GM21737 (cell line): ENCODE data around the gene LARP6.
"Not testable (repeated sequence)": the region's sequence is repeated elsewhere in the genome, so short reads cannot be mapped to it uniquely, and the experiment has no call there.

Experiments
- ATAC-seq: cut with Tn5 transposase; IDR thresholded peaks from one replicate; pipeline ENCODE4 v1.9.1; 2021; ENCODE audit warnings: mild to moderate bottlenecking, moderate library complexity; ENCODE audit not compliant: unreplicated experiment

Gene LARP6

DNA sequence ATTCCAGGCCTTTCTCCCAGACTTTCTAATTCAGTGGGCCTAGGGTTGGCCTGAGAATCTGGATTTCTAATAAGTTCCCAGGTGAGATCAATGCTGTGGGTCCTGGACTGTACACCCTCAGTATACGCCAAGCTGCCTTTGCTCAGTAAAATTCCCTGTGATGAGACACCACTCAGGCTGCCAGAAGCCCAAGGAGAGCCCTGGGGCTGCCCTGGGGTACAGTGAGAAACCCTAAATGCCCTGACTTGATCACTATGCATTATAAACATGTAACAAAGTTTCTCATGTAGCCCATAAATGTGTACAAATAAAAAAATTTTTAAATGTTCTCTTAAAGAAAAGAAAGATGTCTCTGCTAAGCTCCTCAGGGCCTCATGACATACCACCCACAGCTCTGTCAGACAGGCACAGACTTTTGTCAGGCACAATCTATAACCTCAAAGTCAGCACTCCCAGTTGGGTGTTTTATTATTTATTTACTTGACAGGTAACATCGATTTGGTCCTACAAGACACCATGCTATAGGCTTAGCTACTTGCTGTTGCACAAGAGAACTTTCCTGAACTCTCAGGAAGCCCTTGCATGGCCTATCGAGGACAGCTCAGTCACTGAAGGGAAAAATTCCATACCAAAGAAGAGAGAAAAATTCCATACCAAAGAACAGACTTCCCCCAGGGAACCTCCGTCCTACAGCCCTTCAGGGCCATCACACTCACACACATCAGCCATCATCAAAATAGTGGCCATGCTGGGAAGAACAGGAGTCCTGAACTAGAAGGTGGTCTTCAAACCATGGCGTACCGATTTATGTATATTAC, 22.7 kb downstream of the LARP6 start:
- no peak for ATAC-seq

DNA sequence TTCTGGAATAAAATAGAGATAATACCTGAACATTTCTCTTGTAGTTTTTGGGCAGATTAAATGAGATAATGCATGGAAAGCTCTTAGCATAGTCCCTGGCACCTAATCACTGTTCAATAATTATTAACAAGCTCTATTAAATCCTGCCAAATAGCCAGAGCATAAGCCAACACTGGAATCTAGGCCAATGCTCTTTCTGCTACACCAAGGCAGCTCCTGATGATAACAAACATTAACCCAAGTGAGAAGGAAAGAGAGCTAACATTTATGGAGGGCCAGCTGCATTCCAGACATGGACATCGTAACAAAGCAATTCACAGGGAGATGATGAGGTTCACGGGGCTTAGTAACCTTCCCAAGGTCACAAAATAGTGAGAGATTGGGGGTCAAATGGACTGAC, 23.3 kb downstream of the LARP6 start:
- no peak for ATAC-seq

DNA sequence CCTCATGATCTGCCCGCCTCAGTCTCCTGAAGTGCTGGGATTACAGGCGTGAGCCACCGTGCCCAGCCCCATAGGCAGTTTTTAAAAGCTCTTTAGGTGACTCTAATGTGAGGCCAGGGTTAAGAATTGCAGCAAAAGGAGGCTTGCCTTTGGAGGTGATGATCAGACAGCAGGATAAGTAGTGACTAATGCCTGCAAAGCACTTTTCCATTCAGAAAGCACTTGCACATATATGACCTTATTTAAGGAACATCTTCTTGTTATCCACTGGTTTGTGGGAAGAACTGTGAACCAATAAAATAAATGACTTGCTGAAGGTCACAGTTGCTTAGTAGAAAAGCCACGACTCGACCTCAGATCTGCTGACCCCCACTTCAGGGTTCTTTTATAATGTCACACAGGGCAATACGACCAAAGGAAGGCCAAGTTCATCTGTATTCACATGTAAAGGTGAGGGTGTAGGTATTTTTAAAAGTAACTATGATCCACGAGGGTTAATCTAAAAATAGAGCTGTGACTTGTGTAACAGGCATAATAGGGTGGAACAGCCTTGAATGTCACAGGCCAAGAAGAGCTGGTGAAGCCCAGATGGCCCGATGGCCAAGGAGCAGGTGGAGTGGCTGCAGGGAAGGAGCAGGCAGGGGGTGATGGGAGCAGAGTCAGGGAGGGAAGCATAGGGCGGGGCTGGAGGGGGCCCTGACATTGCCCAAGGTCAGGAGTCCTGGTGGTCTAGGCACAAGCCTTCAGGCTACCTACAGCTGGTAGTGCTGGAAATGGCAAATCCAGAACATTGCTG, 24.4 kb downstream of the LARP6 start:
- no peak for ATAC-seq

DNA sequence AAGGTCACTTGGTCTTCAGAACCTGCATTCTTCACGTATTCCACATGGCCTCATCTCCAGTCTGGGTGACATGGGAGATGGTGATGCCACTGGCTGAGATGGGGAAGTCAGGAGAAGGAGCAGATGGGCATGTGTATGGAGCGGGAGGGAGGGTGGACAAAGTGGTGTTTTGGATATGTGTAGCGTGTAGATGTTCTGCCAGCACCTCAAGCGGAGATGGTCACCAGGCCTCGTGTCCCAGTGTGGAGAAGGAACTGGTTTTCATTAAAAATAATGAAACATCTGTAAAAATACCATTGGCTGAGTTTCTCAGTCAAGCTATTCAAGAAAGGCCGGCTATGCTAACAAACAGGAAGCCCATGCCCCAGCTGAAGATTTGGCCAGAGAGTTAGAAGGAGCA, 26.2 kb downstream of the LARP6 start:
- no peak for ATAC-seq

DNA sequence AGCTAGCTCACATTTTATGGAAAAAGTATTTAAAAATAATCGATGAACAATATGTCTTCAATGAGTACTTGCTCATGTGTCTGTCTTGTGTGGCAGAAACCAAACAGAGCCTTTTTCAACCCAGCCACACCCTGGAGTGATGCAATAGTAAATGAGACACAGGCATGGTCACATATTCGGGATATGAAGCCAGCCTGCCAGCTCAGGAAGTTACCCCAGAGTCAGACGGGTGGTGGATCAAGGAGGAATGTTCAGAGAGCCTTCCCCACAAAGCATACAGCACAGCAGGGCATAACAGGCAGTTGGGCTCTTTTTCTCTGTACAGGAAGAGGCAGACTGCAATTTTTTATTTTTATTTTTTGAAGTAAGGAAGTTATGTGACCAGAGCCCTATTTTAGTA, 27.3 kb downstream of the LARP6 start:
- no peak for ATAC-seq

DNA sequence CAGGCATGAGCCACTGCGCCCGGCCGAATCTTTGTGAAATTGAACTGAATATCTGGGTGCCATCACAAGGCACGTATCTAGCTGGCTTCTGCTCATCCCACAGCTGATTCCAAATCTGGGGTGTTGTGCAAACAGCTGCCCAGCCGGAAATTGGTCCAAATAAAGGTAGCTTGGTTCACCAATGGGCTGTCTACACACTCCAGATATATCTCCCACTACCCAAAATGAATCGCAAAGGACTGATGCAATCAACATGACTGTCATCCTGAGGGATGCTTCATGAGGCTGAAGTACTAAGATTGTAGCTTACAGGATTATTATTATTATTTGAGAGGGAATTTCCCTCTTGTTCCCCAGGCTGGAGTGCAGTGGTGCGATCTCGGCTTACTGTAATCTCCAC, 28.1 kb downstream of the LARP6 start:
- no peak for ATAC-seq

DNA sequence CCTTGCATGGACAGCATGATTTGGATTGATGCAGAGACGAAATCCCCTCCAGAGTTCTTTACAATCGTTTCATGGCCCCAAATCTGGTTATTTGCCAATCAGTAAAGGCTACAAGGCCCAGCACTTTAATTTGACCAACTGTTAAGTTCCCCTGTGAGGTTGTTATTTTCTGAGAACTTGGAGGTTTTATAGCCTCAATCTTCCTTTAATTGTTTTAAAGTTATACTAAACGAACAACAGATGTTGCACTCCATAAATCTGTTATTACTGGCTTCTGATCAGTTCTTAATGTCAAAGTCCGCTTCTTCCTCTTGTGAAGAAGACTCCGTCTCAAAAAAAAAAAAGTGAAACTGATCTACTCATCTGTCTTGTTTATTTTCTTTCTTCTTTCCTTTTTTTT, 30.8 kb downstream of the LARP6 start:
- ATAC-seq, result no peak

DNA sequence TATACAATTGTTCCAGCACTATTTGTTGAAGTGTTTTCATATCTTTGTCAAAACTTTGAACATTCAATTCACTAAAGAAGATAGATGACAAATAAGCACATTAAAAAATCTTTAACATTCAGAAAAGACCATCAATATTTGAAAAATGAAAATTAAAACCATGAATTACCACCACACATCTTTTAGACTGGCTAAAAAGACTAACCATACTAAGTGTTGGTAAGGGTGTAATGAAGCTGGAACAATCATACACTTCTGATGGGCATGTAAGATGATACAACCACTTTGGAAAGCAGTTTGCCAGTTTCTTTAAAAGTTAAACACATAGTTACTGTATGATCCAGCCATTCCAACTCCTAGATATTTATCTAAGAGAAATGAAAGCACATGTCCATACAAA, 33.7 kb downstream of the LARP6 start:
- ATAC-seq, result no peak

DNA sequence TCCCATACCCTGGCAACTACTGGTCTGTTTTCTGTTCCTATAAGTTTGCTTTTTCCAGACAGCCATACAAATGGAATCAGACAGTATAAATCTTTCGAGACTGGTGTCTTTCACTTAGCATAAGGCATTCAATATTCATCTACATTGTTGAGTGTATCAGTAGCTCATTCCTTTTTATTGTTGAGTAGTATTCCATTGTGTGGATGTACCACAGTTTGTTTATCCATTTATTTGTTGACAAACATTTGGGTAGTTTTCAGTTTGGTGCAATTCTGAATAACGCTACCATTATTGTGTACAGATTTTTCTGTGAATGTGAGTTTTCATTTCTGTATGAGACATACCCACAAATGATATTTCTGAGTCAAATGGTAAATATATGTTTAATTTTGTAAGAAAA, 35.4 kb downstream of the LARP6 start:
- ATAC-seq, result no peak

DNA sequence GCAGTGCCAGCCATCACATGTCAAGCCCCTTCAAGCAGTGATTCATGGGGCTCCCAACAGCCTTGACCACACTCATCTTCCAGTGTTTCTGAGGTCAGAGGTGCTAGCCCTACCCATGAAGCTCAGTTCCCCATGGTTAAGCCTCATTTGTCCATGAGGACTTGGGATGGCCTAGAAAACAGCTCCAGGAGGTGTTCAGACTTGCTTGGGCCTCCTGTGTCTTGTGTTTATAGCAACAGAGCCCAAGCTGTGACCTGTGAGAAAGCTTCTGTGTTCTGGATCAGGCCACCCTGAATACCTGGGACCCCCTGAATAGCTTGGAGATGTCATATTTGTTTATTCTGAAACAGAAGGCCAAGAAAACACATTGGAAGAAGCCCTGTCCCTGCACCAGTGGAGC, 36.7 kb downstream of the LARP6 start:
- ATAC-seq, result no peak

DNA sequence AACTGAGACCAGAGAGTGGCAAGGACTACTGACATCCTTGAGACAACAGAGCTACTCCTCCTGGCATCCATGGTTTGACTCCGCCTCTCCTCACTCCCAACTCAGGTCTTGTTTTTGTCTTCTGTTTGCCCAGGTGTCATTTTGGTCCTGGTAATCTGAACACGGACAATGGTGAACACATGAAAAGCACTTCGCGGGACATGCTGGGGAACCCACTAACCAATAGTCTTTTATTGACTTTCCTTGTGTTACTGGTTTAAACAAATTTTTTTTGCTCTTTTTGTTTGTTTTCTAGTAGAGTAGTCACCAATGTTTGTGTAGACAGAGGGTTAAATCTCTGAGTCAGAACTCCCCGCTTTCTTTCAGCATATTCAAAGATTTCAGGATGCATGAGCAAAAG, 38.4 kb downstream of the LARP6 start:
- no peak for ATAC-seq

DNA sequence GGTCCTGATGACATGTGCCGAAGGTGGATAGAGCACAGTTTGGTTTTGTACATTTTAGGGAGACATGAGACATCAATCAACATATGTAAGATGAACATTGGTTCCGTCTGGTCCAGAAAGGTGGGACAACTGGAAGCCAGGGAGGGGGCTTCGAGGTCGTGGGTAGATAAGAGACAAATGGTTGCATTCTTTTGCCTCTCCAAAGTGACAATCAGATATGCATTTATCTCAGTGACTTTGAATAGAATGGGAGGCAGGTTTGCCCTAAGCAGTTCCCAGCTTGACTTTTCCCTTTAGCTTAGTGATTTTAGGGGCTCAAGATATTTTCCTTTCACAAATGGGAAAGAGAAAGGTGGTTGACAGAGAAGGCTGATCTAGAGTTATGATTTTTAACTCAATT, 38.9 kb downstream of the LARP6 start:
- ATAC-seq, result not testable (repeated sequence)

DNA sequence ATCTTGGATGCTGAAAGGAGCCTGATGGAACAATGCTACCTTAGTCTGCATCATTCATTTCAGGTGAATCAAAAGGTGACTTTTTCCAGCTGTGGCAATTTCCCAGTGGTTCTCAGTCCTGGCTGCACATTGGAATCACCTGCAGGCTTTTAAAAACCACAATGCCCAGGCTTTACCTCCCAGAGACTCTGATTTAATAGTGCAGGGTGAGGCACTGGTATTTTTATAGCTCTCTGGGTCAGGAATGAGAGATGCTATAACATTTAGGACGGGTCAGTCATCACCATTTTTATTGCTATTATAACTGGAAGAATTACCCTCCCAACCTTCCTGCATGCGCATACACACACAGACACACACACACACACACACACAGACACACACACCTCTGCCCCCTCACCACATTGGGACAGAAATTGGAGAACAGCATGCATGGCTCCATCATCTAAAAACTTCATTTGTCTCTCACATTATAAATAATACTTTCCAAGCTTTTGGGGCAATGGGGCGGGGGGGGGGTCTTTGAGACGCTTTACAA, 41.1 kb downstream of the LARP6 start:
- no peak for ATAC-seq

DNA sequence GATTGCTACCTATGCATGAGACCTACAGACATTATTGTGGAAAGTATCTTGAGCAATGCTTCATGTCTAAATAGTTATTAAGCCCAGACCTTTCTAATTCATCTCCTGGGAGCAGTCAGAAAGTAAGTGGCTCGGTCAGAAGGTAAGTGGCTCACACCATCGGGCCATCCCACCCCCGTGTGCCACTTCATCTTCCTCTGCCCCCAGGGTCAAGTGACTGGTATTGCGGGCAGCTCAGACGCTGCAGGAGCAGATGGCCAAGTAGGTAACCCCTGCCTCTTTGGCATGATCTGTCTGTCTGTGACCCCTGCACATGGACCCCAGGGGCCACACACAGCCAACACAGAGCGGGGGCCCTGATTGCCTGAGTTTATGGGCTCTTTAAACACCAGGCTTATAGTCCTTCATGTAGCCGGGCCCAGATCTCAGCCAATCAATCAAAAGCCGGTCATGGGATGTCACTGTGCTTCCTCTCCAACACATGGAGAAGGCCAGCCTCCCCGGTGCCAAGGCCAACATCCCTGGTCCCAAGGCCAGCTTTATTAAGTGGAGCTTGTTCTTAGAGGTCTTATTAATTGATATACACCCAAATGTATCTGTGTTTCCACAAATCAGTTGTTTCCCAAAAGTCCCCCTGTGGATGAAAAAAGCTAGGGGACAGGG, 42.9 kb downstream of the LARP6 start:
- ATAC-seq, result no peak

DNA sequence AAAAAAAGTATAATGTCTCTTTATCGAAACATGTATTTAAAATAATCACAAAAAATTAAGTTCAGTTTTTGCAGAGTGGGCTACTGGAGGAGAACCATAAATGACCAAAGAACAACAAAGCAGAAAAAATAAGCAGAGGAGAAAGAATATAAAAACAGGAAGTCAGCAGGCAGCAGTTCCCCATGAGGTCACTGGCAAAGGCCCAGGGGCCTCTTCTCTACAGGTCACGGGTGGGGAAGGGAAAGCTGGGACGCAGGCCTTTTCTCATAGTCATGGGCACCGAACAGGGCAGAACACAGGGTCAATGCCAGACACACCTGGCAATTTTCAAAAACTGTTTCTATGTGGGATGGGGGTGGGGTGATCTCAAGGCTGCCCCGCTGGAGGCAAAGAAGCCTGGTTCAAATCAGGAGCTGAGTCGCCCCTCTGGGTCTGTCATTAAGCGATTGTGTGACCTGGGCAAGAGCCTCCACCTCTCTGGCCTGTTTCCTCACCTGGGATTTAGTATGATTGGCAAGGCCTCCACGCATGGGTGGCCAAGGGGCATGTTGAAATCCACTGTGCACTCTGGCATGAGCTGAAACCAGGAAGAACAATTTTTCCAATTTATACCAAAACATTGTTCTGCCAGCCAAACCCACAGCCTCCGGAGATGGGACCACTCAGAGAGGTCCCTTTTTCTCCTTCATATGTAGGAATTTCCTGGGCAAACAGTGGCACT, 46.8 kb downstream of the LARP6 start:
- ATAC-seq, result no peak

DNA sequence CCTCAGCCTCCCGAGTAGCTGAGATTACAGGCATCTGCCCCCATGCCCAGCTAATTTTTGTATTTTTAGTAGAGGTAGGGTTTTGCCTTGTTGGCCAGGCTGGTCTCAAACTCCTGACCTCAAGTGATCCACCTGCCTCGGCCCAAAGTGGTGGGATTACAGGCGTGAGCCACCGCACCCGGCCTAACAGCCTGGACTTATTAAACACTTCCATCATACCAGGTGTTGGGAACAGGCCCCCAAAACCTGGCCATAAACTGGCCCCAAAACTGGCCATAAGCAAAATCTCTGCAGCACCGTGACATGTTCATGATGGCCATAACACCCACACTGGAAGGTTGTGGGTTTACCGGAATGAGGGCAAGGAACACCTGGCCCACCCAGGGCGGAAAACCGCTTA, 49.6 kb downstream of the LARP6 start:
- ATAC-seq, result not testable (repeated sequence)

DNA sequence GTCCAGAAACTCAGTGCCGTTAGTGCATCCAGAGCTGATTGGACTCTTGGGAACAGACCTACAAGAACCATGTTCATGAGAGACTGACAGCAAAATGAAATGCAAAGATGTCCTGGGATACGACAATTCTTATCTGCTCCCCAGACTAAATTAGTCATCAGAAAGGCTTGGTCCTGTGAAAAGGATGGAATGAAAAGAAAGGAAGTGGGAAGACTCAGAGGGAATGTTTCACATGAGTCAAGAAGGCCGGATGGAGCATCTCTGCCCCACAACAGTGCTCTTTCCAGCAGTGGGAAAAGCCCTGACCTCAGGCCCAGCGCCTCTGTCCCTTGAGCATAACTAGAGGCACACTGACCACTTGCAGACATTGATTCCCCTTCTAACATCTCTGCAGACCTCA, 51.3 kb downstream of the LARP6 start:
- no peak for ATAC-seq

DNA sequence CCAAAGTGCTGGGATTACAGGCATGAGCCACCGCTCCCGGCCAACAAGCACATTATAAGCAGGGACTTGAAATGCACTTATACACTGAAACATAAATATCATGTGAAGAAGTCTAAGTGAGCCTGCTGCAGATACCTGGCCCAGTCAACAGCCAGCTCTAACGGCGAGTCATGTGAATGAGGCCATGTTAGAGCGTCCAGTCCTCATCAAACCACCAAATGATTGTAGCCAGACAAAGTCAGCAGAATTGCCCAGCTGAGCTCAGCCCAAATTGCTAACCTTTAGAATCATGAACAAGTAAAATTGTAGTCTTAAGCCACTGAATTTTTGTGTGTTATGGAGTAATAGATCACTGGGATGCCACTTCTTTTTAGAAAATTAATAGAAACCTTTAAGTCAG, 52.8 kb downstream of the LARP6 start:
- ATAC-seq, result no peak

DNA sequence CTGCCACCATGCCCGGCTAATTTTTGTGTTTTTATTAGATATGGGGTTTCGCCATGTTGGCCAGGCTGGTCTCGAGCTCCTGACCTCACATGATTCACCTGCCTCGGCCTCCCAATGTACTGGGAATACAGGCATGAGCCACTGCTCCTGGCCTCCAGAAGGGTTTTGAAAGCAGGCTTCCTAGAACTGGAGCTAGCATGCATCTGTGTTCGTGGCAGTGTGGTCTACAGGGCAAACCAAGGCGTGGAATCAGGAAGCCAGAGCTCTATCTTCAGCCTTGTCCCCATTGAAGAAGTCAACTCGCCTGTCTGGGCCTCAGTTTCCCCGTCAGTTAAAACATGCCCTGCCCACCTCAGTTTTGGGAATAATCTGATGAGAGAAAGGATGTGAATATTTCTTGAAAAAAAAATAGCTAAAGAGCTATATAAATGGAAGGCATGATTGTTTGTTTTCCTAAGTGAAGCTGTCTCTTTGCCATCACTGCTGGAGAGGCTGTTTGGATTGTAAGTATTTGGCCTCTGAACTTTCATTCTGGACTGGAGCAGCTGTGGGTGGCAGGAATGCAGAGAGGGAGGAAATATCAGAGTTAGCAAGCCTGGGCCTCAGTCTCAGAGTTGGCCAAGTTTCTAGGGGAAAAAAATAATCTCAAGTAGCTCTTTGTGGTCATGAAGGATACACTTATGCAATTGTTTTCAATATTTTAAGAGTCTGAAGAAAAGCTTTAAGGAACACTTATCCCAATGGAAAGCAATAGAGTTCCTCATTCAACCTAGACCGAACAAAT, 54.1 kb downstream of the LARP6 start:
- ATAC-seq, result no peak

DNA sequence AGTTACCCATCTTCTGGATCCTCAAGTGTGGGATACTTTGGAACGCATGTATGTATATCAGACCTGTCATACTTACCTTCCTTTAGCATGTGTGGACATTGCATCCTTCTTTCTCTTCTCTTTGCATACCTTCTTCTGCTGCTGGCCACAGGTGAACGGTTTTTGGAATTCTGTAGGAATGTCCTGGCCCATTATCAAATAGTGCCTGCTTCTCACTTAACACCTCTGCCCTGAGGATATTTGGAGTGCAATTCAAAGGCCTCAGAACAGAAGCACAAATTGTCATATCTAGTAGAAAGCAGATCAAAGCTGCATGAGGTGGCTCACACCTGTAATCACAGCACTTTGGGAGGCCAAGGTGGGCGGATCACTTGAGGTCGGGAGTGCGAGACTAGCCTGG, 56.5 kb downstream of the LARP6 start:
- no peak for ATAC-seq
